Heart left ventricle (tissue), 16 donors: ENCODE results near the gene USP9Y. TPM values are rescaled to one million over a fixed set of nuclear protein-coding genes. Genes with fewer than 3 reads are reported as not detected.

Experiments used
- ATAC-seq, 4 donors: fragments of 200-7000 bp; cut with Tn5 transposase; one replicate each; pipeline ENCODE4 v1.9.1; 2020 to 2022; ENCODE audit warnings: moderate library complexity in 4 of 4, mild to moderate bottlenecking in 3 of 4, moderate number of reproducible peaks in 1 of 4
- DNase-seq, 5 donors: peaks; one replicate each; pipeline ENCODE4 v3.0.0-alpha.2; 2020
- H3K27ac ChIP-seq, 12 donors: fragments of 200-600 bp; sonication (generic) in 4 of 12; one replicate each; pipeline versions ENCODE4 v1.5.0 to v1.8.0; 2016 to 2022; ENCODE audit warnings: mild to moderate bottlenecking in 2 of 12
- H3K27me3 ChIP-seq, 9 donors: fragments of 200-600 bp; sonication (generic) in 2 of 9; one replicate each; pipeline versions ENCODE4 v1.5.1 to v1.8.0; 2016 to 2022; ENCODE audit warnings: mild to moderate bottlenecking in 3 of 9
- H3K36me3 ChIP-seq, 9 donors: fragments of 200-600 bp; sonication (generic) in 2 of 9; one replicate each; pipeline versions ENCODE4 v1.5.0 to v1.8.0; 2018 to 2022; ENCODE audit warnings: mild to moderate bottlenecking in 2 of 9
- H3K4me1 ChIP-seq, 12 donors: fragments of 200-600 bp; sonication (generic) in 4 of 12; one replicate each; pipeline versions ENCODE4 v1.5.0 to v1.8.0; 2016 to 2022; ENCODE audit warnings: mild to moderate bottlenecking in 3 of 12
- H3K4me3 ChIP-seq, 12 donors: fragments of 200-600 bp; sonication (generic) in 4 of 12; one replicate each; pipeline versions ENCODE4 v1.5.0 to v1.8.0; 2017 to 2022; ENCODE audit warnings: mild to moderate bottlenecking in 9 of 12, moderate library complexity in 4 of 12
- H3K9me3 ChIP-seq, 12 donors: fragments of 200-600 bp; sonication (generic) in 4 of 12; one replicate each; pipeline versions ENCODE4 v1.5.0 to v1.8.0; 2016 to 2022; ENCODE audit warnings: mild to moderate bottlenecking in 1 of 12
- CTCF ChIP-seq, 12 donors: fragments of 200-600 bp; sonication (generic) in 4 of 12; IDR thresholded peaks; one replicate each; pipeline versions ENCODE4 v1.5.0 to v1.8.0; 2018 to 2022; ENCODE audit warnings: antibody characterized with exemption in 12 of 12, mild to moderate bottlenecking in 5 of 12
- POLR2A ChIP-seq, 2 donors: fragments of 450-650 bp; IDR thresholded peaks; one replicate each; pipeline ENCODE4 v1.6.1; 2017; ENCODE audit warnings: antibody characterized with exemption in 2 of 2, mild to moderate bottlenecking in 2 of 2, moderate library complexity in 2 of 2
- WGBS, 4 donors: extraction: QIAGEN DNeasy Blood & Tissue Kit in 2 of 4; methylation state at CpG; one replicate each; pipeline versions ENCODE4 v1.1.5 to v1.1.7; 2013 to 2018; 5-methylcytosine and 5-hydroxymethylcytosine counted together
- intact Hi-C, 10 donors: fragments of 100-400 bp; cut with DNase I; formaldehyde crosslinking; loops; one replicate each; pipeline versions ENCODE4 v1.11.1 to v1.14.2; 2022
- polyA plus RNA-seq, 2 donors: library from polyadenylated mRNA; stranded (reverse); fragments of 200-250 nt; gene quantifications; one replicate each; pipeline ENCODE4 v1.2.3, GENCODE V29; 2013
- total RNA-seq, 9 donors: library from RNA; depleted of rRNA in 2 of 9; stranded (reverse); fragments of >200 nt in 2 of 9; fragmentation: NEBNext Ultra II Directional in 3 of 9; extraction: Animal tissue kit (Norgen Biotek cat#: 25700) in 3 of 9; gene quantifications; one replicate each; pipeline versions ENCODE4 v1.1.0 to v1.2.4, GENCODE V29; 2016 to 2023
- donor health status: ischemic (EF 13 %, LVEDD 7.1; RV severe dilation, severe dysfunction).
- donor health status: healthy with polysubstance abuse.
- donor health status: DM: no; HTN: yes; CAD: no.
- donor health status: DM: no; HTN: no; CAD: no.
- donor health status: ischemic (EF 25% LVEDD 6.9; RV normal size, moderate dysfunction).
- donor health status: ischemic (EF 25% LVEDD 5.7; RV mildly dilated, moderate dysfunction).
- donor health status: healthy.
- donor health status: DM: yes; HTN: yes; CAD: no.
- donor health status: ischemic (EF 35%, LVEDD 5.7; RV mildly dilated, moderate dysfunction).
- donor health status: nonischemic (EF 11% LVEDD 7.7; RV severe dilation, severe dysfunction).
- donor health status: DM: yes; HTN: yes; CAD: no.
- donor health status: PGD.
- donor health status: ischemic (EF 29% LVEDD 5.4; RV normal size, mild dysfunction).
- donor health status: nonischemic (EF 23%, LVEDD 6.1; RV moderate dilation, normal function).

The USP9Y gene
- total and polyA plus RNA-seq, 11 donors: 8.9 to 34.5 (median 26.0) TPM; not detected in 5

DNA sequence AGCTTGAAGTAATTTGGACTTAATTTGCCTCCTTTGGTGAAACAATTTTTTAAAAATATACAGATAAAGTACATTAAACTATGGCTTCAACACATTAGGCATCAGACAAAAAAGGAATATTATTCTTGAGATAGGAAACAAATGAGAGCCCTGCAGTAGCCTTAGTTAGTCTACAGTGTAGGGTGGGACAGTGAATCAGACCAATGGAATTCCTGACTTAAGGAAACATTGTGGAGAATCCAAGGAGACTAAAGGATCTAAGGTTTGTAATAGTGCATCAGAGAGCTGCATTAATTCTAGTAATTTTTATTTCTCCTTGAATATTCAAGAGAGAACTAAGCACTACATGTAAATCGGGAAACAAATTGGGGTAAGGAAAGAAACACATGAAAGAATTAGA, 125.8 kb downstream of the USP9Y start:
- TF ChIP-seq CTCF (IDR thresholded peaks at IDR 0.05) (no peak), POLR2A (IDR thresholded peaks at IDR 0.05) (no peak)
- DNase-seq: no peak
- no peaks in the 10 kb centered on the region for H3K4me1 ChIP-seq
- ATAC-seq: no peak
- intact Hi-C loops: no loop called here
- H3K27ac ChIP-seq: no peak overlapping the region
- H3K36me3 ChIP-seq: peaks cover 0 to 10% (median 0%) of the 10 kb centered on the region in 9 donors
- no peaks in the 10 kb centered on the region for H3K27me3 ChIP-seq
- H3K9me3 ChIP-seq: no peaks in the 10 kb centered on the region
- H3K4me3 ChIP-seq: no peak overlapping the region
- WGBS, 4 donors: 93 to 100% methylated on average over 1 of the region's 1 CpG; no CpG with 5 or more reads in 2 of the 4 donors

DNA sequence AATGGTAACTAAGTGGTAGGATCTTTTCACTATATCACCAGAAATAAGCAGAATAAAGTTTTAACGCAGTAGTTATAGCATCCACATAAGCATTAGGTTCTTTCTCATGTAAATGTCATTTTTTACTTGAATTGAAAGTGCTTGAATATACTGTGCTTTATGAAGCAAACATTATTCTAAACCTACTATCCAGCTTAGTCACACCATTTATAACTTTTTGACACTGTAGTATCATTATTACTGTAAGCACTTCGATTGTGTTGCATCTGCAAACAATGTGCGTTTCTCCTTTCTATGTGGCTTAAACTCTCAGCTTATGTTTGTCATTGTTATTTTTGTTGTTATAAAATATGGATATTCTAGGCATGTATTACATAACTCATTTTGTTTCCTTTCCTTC, 132.3 kb downstream of the USP9Y start:
- DNase-seq (no peak), ATAC-seq (no peak)
- H3K4me3 ChIP-seq: no peak overlapping the region
- 95 to 98% methylated on average over 3 of the region's 3 CpGs; no CpG with 5 or more reads in 2 of the 4 donors for WGBS, 4 donors
- H3K36me3 ChIP-seq: peaks cover 0 to 42% (median 0%) of the 10 kb centered on the region in 9 donors
- H3K4me1 ChIP-seq: no peaks in the 10 kb centered on the region
- H3K27me3 ChIP-seq: no peaks in the 10 kb centered on the region
- intact Hi-C loops: no loop called here
- no peak for TF ChIP-seq POLR2A (IDR thresholded peaks at IDR 0.05)
- no peak for TF ChIP-seq CTCF (IDR thresholded peaks at IDR 0.05)
- H3K9me3 ChIP-seq: no peaks in the 10 kb centered on the region
- no peak overlapping the region for H3K27ac ChIP-seq

DNA sequence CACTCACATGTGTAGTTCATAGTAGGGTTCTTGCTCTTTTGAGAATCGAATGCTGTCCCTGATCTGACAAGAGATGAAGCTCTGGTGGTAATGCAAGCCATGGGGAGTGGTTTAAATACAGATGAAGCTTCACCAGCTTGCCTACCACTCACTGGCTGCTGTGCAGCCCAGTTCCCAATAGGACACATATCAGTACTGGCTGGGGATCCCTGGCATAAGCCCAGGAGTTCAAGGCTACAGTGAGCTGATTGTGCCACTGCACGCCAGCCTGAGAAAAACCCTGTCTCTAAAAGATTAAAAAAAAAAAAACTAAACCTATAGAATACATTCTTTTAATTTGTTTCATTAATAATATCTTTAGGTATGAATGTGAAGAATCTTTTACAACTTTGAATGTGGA, 136.5 kb downstream of the USP9Y start:
- ATAC-seq: peak in 1 of 4 donors; percentile 60
- TF ChIP-seq POLR2A (IDR thresholded peaks at IDR 0.05): no peak
- TF ChIP-seq CTCF (IDR thresholded peaks at IDR 0.05): no peak
- Histone ChIP-seq H3K4me1 (no peaks in the 10 kb centered on the region), H3K4me3 (no peak overlapping the region), H3K27ac (no peak overlapping the region), H3K9me3 (no peaks in the 10 kb centered on the region), H3K27me3 (no peaks in the 10 kb centered on the region), H3K36me3 (peaks cover 0 to 85% (median 0%) of the 10 kb centered on the region in 9 donors)
- WGBS, 4 donors: 79 to 86% methylated on average over 2 of the region's 2 CpGs; no CpG with 5 or more reads in 2 of the 4 donors
- intact Hi-C loops: no loop called here
- peak in 2 of 5 donors; percentile 6 to 16 for DNase-seq

DNA sequence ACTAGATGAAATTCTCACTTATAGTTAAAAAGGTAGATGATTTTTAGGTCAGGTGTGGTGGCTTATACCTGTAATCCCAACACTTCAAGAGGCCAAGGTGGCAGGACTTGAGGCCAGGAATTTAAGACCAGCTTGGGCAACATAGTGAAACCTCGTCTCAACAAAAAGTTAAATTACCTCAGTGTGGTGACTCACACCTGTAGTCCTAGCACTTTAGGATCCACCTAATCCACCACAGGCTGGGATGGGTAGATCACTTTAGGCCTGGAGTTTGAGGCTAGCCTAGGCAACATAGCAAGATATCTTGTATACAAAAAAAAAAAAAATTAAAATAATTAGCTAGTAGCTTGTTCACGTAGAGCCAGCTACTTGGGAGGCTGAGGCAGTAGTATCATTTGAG, 140.3 kb downstream of the USP9Y start:
- intact Hi-C loops: no loop called here
- H3K27ac ChIP-seq: no peak overlapping the region
- WGBS, 4 donors: 94 to 97% methylated on average over 2 of the region's 2 CpGs; no CpG with 5 or more reads in 2 of the 4 donors
- DNase-seq (no peak), ATAC-seq (no peak)
- no peak overlapping the region for H3K4me3 ChIP-seq
- H3K36me3 ChIP-seq: peaks cover 0 to 88% (median 0%) of the 10 kb centered on the region in 9 donors
- H3K4me1 ChIP-seq: no peaks in the 10 kb centered on the region
- TF ChIP-seq POLR2A (IDR thresholded peaks at IDR 0.05): no peak
- TF ChIP-seq CTCF (IDR thresholded peaks at IDR 0.05): no peak
- H3K27me3 ChIP-seq: no peaks in the 10 kb centered on the region
- no peaks in the 10 kb centered on the region for H3K9me3 ChIP-seq
